Mesenchymal stem cell (in vitro differentiated cells and primary cell): ENCODE results near the gene FADS2.
A peak's percentile ranks its signal among the peaks of the same experiment; 100 is the strongest.

ENCODE experiments used
- DNase-seq: peaks from one replicate; pipeline ENCODE4 v3.0.0-alpha.2; 2013
- H2AFZ ChIP-seq: one replicate; pipeline ENCODE4 v1.6.1; 2013; ENCODE audit warnings: low read depth, mild to moderate bottlenecking, control low read depth, inconsistent platforms, low read length, moderate library complexity
- H2AK5ac ChIP-seq: 2 replicates; pipeline ENCODE4 v1.6.1; 2013; ENCODE audit warnings: low read length, moderate library complexity, mild to moderate bottlenecking, inconsistent platforms; ENCODE audit not compliant: severe bottlenecking
- H2BK120ac ChIP-seq: one replicate; pipeline ENCODE4 v1.6.1; 2013; ENCODE audit warnings: low read depth, mild to moderate bottlenecking, inconsistent platforms, low read length, moderate library complexity
- H2BK12ac ChIP-seq, 2 experiments: one replicate each; pipeline ENCODE4 v1.6.1; 2013; ENCODE audit warnings: inconsistent platforms in 2 of 2, low read length in 2 of 2, mild to moderate bottlenecking in 2 of 2, moderate library complexity in 2 of 2, control low read depth in 1 of 2
- H2BK15ac ChIP-seq: one replicate; pipeline ENCODE4 v1.6.1; 2013; ENCODE audit warnings: mild to moderate bottlenecking, low read depth, inconsistent platforms; ENCODE audit not compliant: poor library complexity, severe bottlenecking
- H2BK5ac ChIP-seq: 2 replicates; pipeline ENCODE4 v1.6.1; 2013; ENCODE audit warnings: low read depth, mild to moderate bottlenecking, low read length, control low read depth, inconsistent platforms; ENCODE audit not compliant: poor library complexity, severe bottlenecking
- H3K14ac ChIP-seq, 2 experiments: one replicate each; pipeline ENCODE4 v1.6.1; 2013; ENCODE audit warnings: inconsistent platforms in 2 of 2, low read length in 2 of 2, control low read depth in 1 of 2, mild to moderate bottlenecking in 1 of 2, moderate library complexity in 1 of 2
- H3K18ac ChIP-seq, 2 experiments: one replicate each; pipeline ENCODE4 v1.6.1; 2013; ENCODE audit warnings: inconsistent platforms in 2 of 2, low read length in 2 of 2, control low read depth in 1 of 2, low read depth in 1 of 2, mild to moderate bottlenecking in 1 of 2
- H3K23ac ChIP-seq, 2 experiments: one replicate each; pipeline ENCODE4 v1.6.1; 2013; ENCODE audit warnings: inconsistent platforms in 2 of 2, low read length in 2 of 2, mild to moderate bottlenecking in 2 of 2, moderate library complexity in 2 of 2, control low read depth in 1 of 2
- H3K27ac ChIP-seq: 2 replicates; pipeline ENCODE4 v1.5.1; 2013; ENCODE audit warnings: mild to moderate bottlenecking, moderate library complexity, low read length, control low read depth, inconsistent platforms; ENCODE audit not compliant: poor library complexity, severe bottlenecking
- H3K27me3 ChIP-seq, 2 experiments: 2 replicates each; pipeline versions ENCODE4 v1.6.1 to v1.7.0; 2013; ENCODE audit warnings: low read length in 2 of 2, mild to moderate bottlenecking in 2 of 2, moderate library complexity in 2 of 2, control low read depth in 1 of 2, inconsistent platforms in 1 of 2; ENCODE audit not compliant: control insufficient read depth in 1 of 2, insufficient read depth in 1 of 2
- H3K36me3 ChIP-seq, 2 experiments: 2 replicates each; pipeline versions ENCODE4 v1.6.1 to v1.7.0; 2013; ENCODE audit warnings: low read length in 2 of 2, control low read depth in 1 of 2, inconsistent platforms in 1 of 2, low read depth in 1 of 2, mild to moderate bottlenecking in 1 of 2; ENCODE audit not compliant: insufficient read depth in 2 of 2, control insufficient read depth in 1 of 2
- H3K4ac ChIP-seq, 2 experiments: one replicate each; pipeline ENCODE4 v1.6.1; 2013; ENCODE audit warnings: inconsistent platforms in 2 of 2, low read length in 2 of 2, mild to moderate bottlenecking in 2 of 2, moderate library complexity in 2 of 2, control low read depth in 1 of 2, low read depth in 1 of 2
- H3K4me1 ChIP-seq: 2 replicates; pipeline ENCODE4 v1.6.1; 2013; ENCODE audit warnings: low read depth, low read length, control low read depth; ENCODE audit not compliant: control insufficient read depth, insufficient read depth
- H3K4me2 ChIP-seq: 2 replicates; pipeline ENCODE4 v1.6.1; 2013; ENCODE audit warnings: low read length, mild to moderate bottlenecking, inconsistent platforms; ENCODE audit not compliant: poor library complexity, severe bottlenecking
- H3K4me3 ChIP-seq, 2 experiments: 2 replicates each; pipeline versions ENCODE4 v1.5.1 to v1.7.0; 2013; ENCODE audit warnings: low read length in 2 of 2, mild to moderate bottlenecking in 2 of 2, control low read depth in 1 of 2, low read depth in 1 of 2; ENCODE audit not compliant: insufficient read depth in 1 of 2
- H3K79me1 ChIP-seq: replicated peaks from 2 replicates; pipeline ENCODE4 v1.6.1; 2013; ENCODE audit warnings: mild to moderate bottlenecking, control low read depth, low read length, inconsistent platforms; ENCODE audit not compliant: poor library complexity, severe bottlenecking
- H3K9ac ChIP-seq: 2 replicates; pipeline ENCODE4 v1.7.0; 2013; ENCODE audit warnings: mild to moderate bottlenecking, low read length, moderate library complexity
- H3K9me3 ChIP-seq: 2 replicates; pipeline ENCODE4 v1.7.0; 2013; ENCODE audit warnings: mild to moderate bottlenecking, low read length; ENCODE audit not compliant: control insufficient read depth
- H4K8ac ChIP-seq: one replicate; pipeline ENCODE4 v1.6.1; 2013; ENCODE audit warnings: inconsistent platforms, mild to moderate bottlenecking, low read length, moderate library complexity
- H4K91ac ChIP-seq: one replicate; pipeline ENCODE4 v1.6.1; 2013; ENCODE audit warnings: mild to moderate bottlenecking, low read length, inconsistent platforms
- WGBS: methylation state at CpG from one replicate; pipeline ENCODE4 v1.1.7; 2013; ENCODE audit warnings: mixed read lengths; 5-methylcytosine and 5-hydroxymethylcytosine counted together

The FADS2 gene

DNA sequence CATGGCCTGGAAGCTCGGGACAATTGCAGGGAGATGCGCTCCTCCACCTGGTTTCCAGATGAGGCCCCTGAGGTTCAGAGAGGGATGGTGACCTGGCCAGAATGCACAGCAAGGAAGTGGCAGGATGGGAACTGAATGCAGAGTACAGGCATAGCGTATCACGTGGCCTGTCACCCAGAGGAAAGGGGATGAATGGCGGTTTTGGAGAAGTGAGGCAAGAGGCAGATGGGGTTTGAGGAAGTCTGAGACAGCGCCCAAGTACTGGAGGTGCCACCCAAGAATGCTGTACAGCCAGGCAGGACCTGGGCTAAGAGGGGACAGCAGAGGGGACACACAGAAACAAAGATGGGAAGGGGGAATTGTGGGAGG lies 84.4 kb downstream of the FADS2 start:
- Histone ChIP-seq H3K4me1 (peaks cover 10% of the 10 kb centered on the region), H3K9me3 (no peaks in the 10 kb centered on the region), H3K23ac (no peak overlapping the region), H2BK5ac (no peak overlapping the region), H3K4me3 (no peak overlapping the region), H3K9ac (no peak overlapping the region), H3K79me1 (no peaks in the 10 kb centered on the region), H2BK12ac (no peak overlapping the region), H3K27me3 (peaks cover 0 to 25% of the 10 kb centered on the region in 2 experiments), H3K27ac (no peak overlapping the region), H2AK5ac (no peak overlapping the region), H3K14ac (no peak overlapping the region), H4K8ac (no peak overlapping the region), H2BK120ac (no peak overlapping the region), H2BK15ac (no peak overlapping the region), H3K4me2 (no peak overlapping the region), H4K91ac (no peak overlapping the region), H3K36me3 (peaks cover 0 to 4% of the 10 kb centered on the region in 2 experiments), H3K18ac (no peak overlapping the region), H3K4ac (no peak overlapping the region), H2AFZ (no peak overlapping the region)
- no peak for DNase-seq
- 93% methylated on average over 6 of the region's 6 CpGs for WGBS

DNA sequence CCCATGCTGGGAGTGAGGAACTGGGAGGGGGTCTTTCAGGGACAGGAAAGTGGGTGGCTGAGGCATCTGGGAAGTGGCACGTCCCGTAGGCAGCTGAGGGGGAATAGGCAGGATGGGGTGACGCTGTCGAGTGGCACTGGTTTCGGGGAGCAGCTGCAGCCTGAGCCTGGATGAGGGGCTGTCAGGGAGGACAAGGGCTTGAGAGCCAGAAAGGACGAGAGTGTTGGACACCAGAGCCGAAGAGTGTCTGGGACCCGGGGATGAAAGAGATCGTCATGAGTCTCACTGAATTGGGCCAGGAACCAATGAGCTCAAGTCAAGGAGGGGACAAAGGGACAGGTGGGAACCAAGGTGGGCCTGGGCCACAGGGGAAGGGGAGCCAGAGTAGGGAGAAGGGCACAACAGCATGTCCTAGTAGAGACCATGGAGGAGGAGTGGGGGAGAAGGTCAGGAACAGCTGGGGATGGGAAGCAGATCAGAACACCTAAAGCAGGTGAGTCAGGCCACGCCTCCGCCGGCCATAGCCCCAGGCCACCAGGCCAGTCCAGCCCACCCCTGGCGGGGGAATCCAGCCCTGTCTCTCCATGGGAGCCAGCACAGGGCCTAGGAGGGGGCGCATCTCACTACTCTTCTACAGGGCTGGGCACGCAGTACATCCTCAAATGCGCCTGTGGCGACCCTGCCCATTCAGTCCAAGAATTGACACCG lies 85.0 kb downstream of the FADS2 start:
- H3K79me1 ChIP-seq, result no peaks in the 10 kb centered on the region
- H2AK5ac ChIP-seq, result no peak overlapping the region
- DNase-seq, result no peak
- H3K14ac ChIP-seq, result no peak overlapping the region
- peaks cover 13% of the 10 kb centered on the region for H3K4me1 ChIP-seq
- H3K27ac ChIP-seq, result no peak overlapping the region
- no peak overlapping the region for H4K8ac ChIP-seq
- no peak overlapping the region for H3K4me2 ChIP-seq
- no peak overlapping the region for H2AFZ ChIP-seq
- WGBS, result 91% methylated on average over 18 of the region's 18 CpGs
- H3K4ac ChIP-seq, result no peak overlapping the region
- H2BK120ac ChIP-seq, result no peak overlapping the region
- no peak overlapping the region for H3K23ac ChIP-seq
- H2BK12ac ChIP-seq, result no peak overlapping the region
- H2BK15ac ChIP-seq, result no peak overlapping the region
- H3K9me3 ChIP-seq, result no peaks in the 10 kb centered on the region
- no peaks in the 10 kb centered on the region for H3K36me3 ChIP-seq
- H3K9ac ChIP-seq, result no peak overlapping the region
- H2BK5ac ChIP-seq, result no peak overlapping the region
- no peak overlapping the region for H4K91ac ChIP-seq
- no peak overlapping the region for H3K4me3 ChIP-seq
- H3K27me3 ChIP-seq, result peaks cover 0 to 31% of the 10 kb centered on the region in 2 experiments
- no peak overlapping the region for H3K18ac ChIP-seq

DNA sequence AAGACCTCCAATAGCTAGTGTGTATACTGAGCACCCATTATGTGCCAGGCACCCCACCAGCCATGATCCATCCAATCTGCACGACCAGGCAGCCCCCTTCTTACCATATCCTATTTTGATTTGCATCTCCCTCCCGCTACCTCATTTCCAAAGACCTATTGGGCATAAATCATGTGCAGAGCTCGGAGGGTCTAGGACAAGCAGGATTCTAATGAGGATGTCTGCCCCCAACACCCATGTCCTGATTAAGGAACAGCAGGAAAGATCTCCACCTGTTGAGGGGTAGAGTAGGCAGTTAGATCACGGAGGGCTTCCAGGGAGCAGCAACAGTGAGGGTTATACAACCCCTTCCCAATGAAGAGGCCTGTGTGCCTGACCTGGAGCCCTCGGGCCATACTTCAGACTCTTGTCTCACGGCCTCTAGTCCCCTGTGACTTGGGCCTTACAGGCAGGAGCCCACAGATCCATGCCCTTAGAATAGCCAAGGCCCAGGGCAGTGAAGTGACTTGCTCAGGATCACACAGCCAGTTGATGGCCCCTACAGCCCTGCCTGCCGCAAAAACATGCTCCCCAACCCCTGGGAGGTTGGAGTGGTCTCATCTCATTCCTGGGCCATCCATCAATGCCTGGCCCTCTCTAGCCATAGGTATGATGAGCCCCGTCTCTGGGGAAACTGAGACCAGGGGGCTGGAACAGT lies 85.7 kb downstream of the FADS2 start:
- H3K4me2 ChIP-seq, result no peak overlapping the region
- no peak overlapping the region for H3K14ac ChIP-seq
- no peak overlapping the region for H2AK5ac ChIP-seq
- no peak overlapping the region for H2BK15ac ChIP-seq
- no peaks in the 10 kb centered on the region for H3K79me1 ChIP-seq
- H3K18ac ChIP-seq, result no peak overlapping the region
- H3K9me3 ChIP-seq, result no peaks in the 10 kb centered on the region
- no peak overlapping the region for H4K8ac ChIP-seq
- no peak overlapping the region for H3K9ac ChIP-seq
- no peak overlapping the region for H3K23ac ChIP-seq
- no peak overlapping the region for H3K4ac ChIP-seq
- no peak overlapping the region for H2BK12ac ChIP-seq
- H4K91ac ChIP-seq, result no peak overlapping the region
- H3K27ac ChIP-seq, result no peak overlapping the region
- no peaks in the 10 kb centered on the region for H3K36me3 ChIP-seq
- peaks cover 10% of the 10 kb centered on the region for H3K4me1 ChIP-seq
- no peak overlapping the region for H2AFZ ChIP-seq
- DNase-seq, result no peak
- peaks cover 0 to 38% of the 10 kb centered on the region in 2 experiments for H3K27me3 ChIP-seq
- H2BK5ac ChIP-seq, result no peak overlapping the region
- no peak overlapping the region for H2BK120ac ChIP-seq
- 82% methylated on average over 8 of the region's 8 CpGs for WGBS
- no peak overlapping the region for H3K4me3 ChIP-seq

DNA sequence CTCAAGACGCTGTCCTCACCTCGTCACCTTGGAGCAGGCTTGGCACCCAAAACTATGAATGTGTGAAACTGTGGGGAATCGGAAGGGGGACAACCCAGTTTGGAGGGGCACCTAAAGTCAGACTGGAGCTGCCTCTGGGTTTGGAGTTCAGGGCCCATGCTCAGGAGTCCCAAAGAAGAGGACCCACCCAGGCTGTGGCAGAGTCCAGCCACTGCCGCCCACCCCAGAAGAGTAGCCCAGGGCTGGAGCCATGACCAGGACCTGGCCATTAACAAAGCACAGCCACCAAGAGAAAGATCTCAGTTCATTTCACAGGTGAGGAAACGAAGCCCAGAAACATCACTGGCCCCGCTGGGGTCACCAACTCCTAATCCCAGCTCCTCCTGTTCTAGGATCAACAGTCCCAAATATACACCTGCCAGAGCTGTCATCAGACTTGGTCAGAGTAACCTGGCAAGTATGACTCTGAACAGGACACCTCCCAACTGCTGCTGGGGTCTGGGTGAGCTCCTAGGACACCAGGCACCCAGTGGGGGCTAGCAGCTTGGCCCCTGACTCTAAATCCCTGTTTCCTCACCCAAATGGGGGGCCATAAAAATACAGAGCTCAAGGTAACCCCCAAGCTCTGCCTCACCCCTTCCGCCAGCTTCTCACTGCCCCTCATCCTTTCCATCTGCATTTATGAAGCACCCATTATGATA lies 86.5 kb downstream of the FADS2 start:
- no peaks in the 10 kb centered on the region for H3K36me3 ChIP-seq
- no peaks in the 10 kb centered on the region for H3K79me1 ChIP-seq
- H3K4me3 ChIP-seq, result peak overlapping the region in 1 of 2 experiments; percentile 83
- H3K18ac ChIP-seq, result no peak overlapping the region
- no peak overlapping the region for H3K14ac ChIP-seq
- H3K4me1 ChIP-seq, result peaks cover 16% of the 10 kb centered on the region
- H3K4ac ChIP-seq, result no peak overlapping the region
- no peak overlapping the region for H2BK120ac ChIP-seq
- no peak overlapping the region for H2BK15ac ChIP-seq
- H3K27ac ChIP-seq, result no peak overlapping the region
- no peak overlapping the region for H3K9ac ChIP-seq
- no peak overlapping the region for H3K23ac ChIP-seq
- peaks cover 0 to 46% of the 10 kb centered on the region in 2 experiments for H3K27me3 ChIP-seq
- H2AK5ac ChIP-seq, result no peak overlapping the region
- H2BK12ac ChIP-seq, result no peak overlapping the region
- H3K4me2 ChIP-seq, result no peak overlapping the region
- no peak overlapping the region for H2BK5ac ChIP-seq
- WGBS, result 91% methylated on average over 7 of the region's 7 CpGs
- no peaks in the 10 kb centered on the region for H3K9me3 ChIP-seq
- DNase-seq, result no peak
- H4K91ac ChIP-seq, result no peak overlapping the region
- H2AFZ ChIP-seq, result no peak overlapping the region
- no peak overlapping the region for H4K8ac ChIP-seq
